Activated naive CD8-positive, alpha-beta T cell treated with anti-CD3 and anti-CD28 coated beads, Interleukin-2, amount 50 U/mL, for 24 hours (primary cell): ENCODE results near the gene THADA.
A peak's percentile ranks its signal among the peaks of the same experiment; 100 is the strongest.

ENCODE experiments used
- ATAC-seq: fragments of 150-1000 bp; cut with Tn5 transposase; one replicate; pipeline ENCODE4 v1.10.0; 2021
- DNase-seq: peaks from one replicate; pipeline ENCODE4 v3.0.0; 2021
- H3K27ac Mint-ChIP-seq: one replicate; pipeline ENCODE4 v1.8.0; 2021; ENCODE audit warnings: mild to moderate bottlenecking, mixed read lengths
- H3K27me3 Mint-ChIP-seq: one replicate; pipeline ENCODE4 v1.8.0; 2021; ENCODE audit warnings: mixed read lengths
- H3K36me3 Mint-ChIP-seq: one replicate; pipeline ENCODE4 v1.8.0; 2021; ENCODE audit warnings: low read depth, mixed read lengths
- H3K4me1 Mint-ChIP-seq: one replicate; pipeline ENCODE4 v1.8.0; 2021; ENCODE audit warnings: mixed read lengths
- H3K4me3 Mint-ChIP-seq: one replicate; pipeline ENCODE4 v1.8.0; 2021; ENCODE audit warnings: mild to moderate bottlenecking, moderate library complexity, mixed read lengths
- H3K9me3 Mint-ChIP-seq: one replicate; pipeline ENCODE4 v1.8.0; 2021; ENCODE audit warnings: mixed read lengths

THADA gene

DNA sequence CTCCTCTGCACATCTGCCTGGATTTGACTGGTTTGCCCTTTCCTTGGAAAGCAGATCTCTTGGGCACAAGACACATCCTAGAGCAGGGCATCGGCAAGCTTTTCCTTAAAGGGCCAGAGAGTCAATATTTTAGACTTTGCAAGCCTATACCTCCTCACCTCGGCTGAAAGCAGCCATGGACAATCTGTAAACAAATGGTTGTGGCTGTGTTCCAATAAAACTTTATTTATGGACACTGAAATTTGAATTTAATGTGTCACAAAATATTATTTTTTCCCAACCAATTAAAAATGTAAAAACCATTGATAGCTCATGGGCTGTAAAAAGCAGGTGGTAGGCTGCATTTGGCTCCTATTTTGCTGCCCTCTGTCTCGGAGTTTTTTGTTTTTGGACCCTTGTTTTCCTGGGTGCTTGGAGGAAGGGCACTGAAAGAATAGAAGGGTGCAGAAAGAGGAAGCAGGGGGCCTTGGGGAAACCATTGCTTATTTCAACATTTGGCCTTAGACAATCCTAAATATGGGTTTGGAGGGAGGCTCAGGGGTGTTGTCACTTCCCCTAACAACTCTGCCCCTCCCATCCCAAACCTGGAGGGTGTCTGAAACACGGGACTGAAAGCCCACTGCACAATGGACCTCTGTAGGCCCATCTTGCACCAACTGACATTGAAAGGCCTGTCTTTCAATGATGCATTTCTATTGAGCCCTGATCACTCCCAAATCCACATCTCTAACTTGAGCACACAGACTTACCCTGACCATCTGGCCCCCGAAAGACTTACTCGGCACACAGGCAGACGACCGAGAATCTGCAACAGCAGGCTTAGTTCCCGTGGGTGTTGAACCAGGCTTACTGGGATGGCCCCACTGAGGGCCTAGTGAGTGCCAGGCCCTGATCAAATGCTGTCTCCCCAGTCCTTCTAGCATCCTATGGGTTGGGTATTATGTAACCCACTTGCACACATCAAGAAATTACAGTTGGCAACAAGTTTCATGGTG is 362.3 kb downstream of the THADA start:
- H3K4me1 Mint-ChIP-seq = peaks cover 30% of the 10 kb centered on the region
- H3K27ac Mint-ChIP-seq = peak overlapping the region; percentile 62
- DNase-seq = no peak

DNA sequence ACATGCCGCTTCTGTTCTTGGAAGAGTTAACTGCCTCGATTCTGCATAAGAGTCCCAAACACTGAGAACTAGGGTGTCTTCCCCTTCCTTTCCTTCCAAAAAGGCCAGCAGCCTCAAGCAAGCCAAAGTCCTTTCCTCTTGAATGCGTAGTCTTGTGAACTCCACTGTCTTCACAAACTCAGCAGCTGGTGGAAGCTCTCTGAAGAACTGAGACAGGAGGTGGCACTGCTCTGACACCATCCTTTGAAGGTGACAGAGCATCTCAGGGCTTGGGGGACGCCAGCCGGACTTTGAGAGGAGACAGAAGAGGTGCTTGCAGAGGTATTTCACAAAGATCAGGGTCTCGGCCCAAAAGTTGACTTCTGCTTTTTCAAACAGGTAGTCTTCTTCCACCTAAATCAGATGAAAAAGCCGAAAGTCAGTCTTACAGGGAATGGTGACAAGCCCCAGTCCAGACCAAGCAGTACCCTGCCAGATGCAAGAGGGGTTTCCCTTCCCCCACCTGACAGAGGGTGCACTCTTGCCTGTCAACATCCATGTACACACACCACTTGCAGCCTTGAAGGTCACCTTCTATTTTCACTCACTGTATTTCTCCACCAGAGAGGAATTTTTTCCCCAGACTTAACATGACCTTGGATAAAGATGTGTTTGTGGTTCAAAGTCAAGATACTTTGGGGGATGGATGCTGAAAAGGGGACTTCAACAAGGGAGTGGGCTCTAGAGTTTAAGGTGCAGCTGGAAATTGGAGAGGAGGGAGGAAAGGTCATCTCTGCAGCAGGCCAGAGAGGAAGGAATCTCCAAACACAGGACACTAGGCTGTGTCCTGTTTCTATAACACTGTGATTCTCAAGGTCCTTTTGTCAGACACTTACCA is 364.6 kb downstream of the THADA start:
- DNase-seq (no peak), ATAC-seq (no peak)
- Mint-ChIP-seq H3K27me3 (no peaks in the 10 kb centered on the region), H3K36me3 (peaks cover 7% of the 10 kb centered on the region), H3K4me1 (peaks cover 31% of the 10 kb centered on the region), H3K4me3 (no peak overlapping the region), H3K9me3 (no peaks in the 10 kb centered on the region), H3K27ac (peak overlapping the region; percentile 15)

More for the DNA sequence above, 362.3 kb downstream of the THADA start:
- no peak for ATAC-seq
- peaks cover 9% of the 10 kb centered on the region for H3K36me3 Mint-ChIP-seq
- H3K9me3 Mint-ChIP-seq = no peaks in the 10 kb centered on the region
- H3K27me3 Mint-ChIP-seq = no peaks in the 10 kb centered on the region
- H3K4me3 Mint-ChIP-seq = no peak overlapping the region

DNA sequence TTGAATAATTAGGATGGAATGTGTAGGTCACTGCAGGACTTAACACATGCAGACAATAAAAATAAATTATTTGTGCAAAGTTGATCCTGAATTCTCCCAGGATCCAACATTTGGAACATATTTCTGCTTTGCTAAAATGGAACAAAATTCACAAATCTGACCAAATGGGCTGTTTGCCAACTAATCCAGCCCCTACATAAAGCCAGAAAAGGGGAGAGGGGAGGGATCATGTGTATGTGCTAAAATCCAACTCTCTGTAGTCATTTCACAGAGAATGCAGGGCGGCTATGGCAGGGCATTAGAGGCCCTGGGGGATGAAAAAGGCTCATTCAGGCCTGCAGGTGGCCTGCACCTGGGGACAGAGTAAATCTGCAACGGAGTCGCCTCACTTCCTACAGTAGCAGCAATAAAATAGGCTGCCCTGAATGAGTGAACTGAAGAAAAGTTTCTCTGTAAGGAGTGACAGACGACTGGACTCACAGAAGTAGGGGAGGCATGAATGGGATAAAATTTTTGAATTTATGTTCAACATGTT is 365.4 kb downstream of the THADA start:
- H3K36me3 Mint-ChIP-seq = peaks cover 7% of the 10 kb centered on the region
- DNase-seq (no peak), ATAC-seq (no peak)
- H3K27ac Mint-ChIP-seq = no peak overlapping the region
- H3K4me3 Mint-ChIP-seq = no peak overlapping the region
- peaks cover 31% of the 10 kb centered on the region for H3K4me1 Mint-ChIP-seq
- no peaks in the 10 kb centered on the region for H3K27me3 Mint-ChIP-seq
- H3K9me3 Mint-ChIP-seq = no peaks in the 10 kb centered on the region

DNA sequence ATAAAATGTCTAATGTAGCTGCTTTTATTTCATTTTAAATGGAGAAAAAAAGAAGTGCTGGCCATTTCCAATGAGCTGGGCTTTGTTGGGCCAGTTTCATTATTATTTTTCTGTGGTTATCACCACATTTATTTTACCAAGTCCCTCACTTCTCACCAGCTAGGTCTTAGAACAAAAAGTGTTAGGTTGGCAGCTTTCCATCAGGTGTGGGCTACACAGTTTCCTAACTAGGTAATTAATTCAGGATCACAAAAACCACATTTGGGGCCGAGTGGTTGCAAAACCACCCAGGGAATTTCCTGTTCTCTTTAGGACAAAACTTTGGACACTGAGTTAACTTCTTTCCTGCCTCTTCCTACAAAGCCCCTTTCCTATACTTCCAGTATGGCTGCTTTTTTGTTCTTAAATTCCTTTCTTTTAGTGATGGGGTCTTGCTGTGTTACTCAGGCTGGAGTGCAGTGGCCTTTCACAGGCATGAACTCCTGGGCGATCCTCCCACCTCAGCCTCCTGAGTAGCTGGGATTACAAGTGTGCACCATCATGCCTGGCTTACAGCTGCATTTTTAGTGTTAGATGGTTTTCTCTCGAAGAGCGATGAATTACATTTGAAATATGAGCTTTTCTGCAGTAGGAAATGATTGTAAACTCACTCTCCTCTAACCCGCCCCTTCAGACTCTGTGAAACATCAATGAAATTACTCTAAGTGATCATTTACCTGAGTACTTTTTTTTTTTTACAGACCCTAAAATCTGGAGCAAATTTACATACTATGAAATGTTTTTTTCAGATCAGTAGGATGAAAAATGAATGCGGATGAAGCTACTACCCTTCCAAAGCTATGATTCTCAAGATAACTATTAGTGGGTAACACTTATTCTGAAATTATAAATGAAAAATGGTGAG is 366.8 kb downstream of the THADA start:
- Mint-ChIP-seq H3K36me3 (peaks cover 14% of the 10 kb centered on the region), H3K27ac (peak overlapping the region; percentile 56), H3K4me1 (peaks cover 33% of the 10 kb centered on the region), H3K4me3 (peak overlapping the region; percentile 93), H3K9me3 (no peaks in the 10 kb centered on the region), H3K27me3 (peaks cover 2% of the 10 kb centered on the region)
- no peak for ATAC-seq
- DNase-seq = no peak

DNA sequence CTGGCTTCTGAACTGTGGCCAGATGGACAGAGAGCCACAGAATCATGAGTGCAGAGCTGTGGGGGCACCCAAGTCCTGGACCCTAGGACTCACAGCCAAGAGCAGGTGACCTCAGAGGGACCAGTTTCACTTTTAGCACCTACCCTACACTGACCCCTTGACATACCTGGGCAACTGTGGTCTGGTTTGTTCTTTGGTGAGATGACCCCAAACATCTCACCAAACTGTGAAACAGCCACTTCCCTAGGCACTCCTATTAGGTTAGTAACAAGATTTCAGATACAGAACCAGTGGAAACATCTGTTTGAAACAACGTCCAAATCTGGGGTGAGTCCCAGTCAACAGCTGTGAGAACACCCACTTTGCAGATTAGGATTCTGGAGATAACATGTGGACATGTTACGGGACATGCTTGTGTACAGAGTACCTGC is 367.5 kb downstream of the THADA start:
- Mint-ChIP-seq H3K27me3 (peaks cover 2% of the 10 kb centered on the region), H3K27ac (peak overlapping the region; percentile 56), H3K9me3 (no peaks in the 10 kb centered on the region)

DNA sequence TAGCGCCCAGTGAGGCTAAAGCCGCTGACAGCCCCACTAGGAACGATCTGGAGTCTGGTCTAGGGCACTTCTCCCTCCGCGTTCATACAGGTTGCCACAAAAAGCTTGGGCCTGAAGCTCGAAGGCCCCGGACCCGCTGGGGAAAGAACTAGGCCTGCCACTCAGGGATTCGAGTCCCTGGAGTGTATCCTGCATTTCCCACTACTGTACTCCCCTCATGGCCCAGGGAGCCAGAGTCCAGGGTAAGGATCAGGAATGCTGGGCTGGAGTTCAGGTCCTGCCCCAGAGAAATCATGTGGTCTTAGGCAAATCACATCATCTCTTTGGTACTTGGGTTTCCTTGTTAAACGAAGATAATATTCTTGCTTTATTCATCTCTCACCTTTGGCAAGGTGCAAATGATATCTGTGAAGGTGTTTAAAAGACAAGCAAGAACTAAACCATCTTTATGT is 368.0 kb downstream of the THADA start:
- no peak for DNase-seq
- H3K27me3 Mint-ChIP-seq = peaks cover 2% of the 10 kb centered on the region
- peak overlapping the region; percentile 56 for H3K27ac Mint-ChIP-seq
- ATAC-seq = no peak
- peaks cover 23% of the 10 kb centered on the region for H3K36me3 Mint-ChIP-seq
- H3K4me3 Mint-ChIP-seq = peak overlapping the region; percentile 93
- H3K4me1 Mint-ChIP-seq = peaks cover 29% of the 10 kb centered on the region
- H3K9me3 Mint-ChIP-seq = no peaks in the 10 kb centered on the region

More for the DNA sequence above, 367.5 kb downstream of the THADA start:
- Mint-ChIP-seq H3K4me1 (peaks cover 32% of the 10 kb centered on the region), H3K36me3 (peaks cover 20% of the 10 kb centered on the region), H3K4me3 (peak overlapping the region; percentile 93)
- ATAC-seq (no peak), DNase-seq (no peak)

DNA sequence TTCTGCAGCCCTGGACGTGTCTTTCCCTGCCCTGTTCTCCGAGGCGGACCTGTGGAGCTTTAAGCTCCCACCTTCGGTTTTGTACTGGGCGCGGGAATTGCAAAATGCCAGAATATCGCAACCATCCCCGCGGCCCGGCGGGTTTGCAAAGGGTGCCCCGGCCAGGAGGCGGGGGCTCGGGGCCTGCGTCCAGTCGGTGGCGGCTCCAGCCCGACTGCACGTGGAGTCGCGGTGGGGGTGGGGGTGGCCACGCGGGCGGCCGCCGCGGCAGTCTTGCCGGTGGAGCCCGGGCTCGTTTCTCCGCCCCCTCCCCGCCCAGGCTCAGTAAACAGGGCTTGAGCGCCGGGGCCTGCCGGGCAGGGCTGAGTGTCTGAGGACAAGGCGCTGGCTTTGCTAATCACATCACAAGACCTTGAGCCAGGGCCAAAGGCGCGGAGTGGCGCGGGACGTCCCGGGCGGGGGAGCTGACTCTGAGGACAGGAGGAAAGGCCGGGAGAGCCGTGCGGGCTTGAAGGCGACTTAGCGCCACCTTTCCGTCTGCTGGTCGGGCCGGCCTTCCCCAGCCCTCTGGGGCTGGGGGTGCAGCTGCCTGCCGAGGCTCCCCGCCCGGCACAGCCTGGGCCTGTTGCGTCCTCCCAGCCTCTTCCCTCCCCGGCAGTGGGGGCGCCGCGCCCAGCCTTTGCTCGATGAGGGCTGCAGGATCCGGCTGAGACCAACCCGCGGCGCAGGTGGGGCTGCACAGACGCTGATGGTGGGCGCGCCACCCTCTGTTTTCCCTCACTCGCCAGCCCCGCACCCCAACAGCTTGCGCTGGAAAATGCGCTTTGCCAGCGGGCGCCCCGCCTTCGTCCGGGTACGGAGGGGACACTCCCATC is 368.6 kb downstream of the THADA start:
- peaks cover 29% of the 10 kb centered on the region for H3K36me3 Mint-ChIP-seq
- peak overlapping the region; percentile 83 for H3K27ac Mint-ChIP-seq
- peak; percentile 75 for DNase-seq
- peaks cover 2% of the 10 kb centered on the region for H3K27me3 Mint-ChIP-seq
- H3K4me3 Mint-ChIP-seq = peak overlapping the region; percentile 93
- H3K4me1 Mint-ChIP-seq = peaks cover 35% of the 10 kb centered on the region
- ATAC-seq = peak; percentile 15
- H3K9me3 Mint-ChIP-seq = no peaks in the 10 kb centered on the region

DNA sequence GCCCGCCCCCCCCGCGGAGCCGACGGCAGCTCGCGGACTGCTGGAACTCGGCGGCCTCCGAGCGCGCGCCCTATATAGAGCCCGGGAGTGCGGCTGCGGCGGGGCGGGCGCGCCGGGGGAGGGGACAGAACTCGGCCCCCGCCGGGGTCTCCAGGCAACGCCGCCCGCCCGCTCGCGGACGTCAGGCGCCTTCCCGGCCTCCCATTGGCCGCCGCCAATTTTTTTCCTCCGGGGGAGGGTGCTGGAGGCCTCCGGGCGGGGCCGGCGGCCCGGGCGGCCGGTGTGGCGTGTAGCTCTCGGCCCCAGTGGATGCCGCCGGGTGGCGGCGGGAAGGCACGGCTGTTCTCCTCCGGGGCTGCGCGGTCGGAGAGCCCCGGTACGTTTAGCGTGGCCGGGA is 369.3 kb downstream of the THADA start, which contains the start of gene ZFP36L2:
Gene ZFP36L2 (minus strand): TSS at position 49 of the 397 bp plus-strand sequence. CDS start 291 bp downstream, outside the sequence.
- no peaks in the 10 kb centered on the region for H3K9me3 Mint-ChIP-seq
- H3K27ac Mint-ChIP-seq = peak within 1 kb of the TSS; percentile 92
- ATAC-seq (peak; percentile 72), DNase-seq (peak; percentile 97)
- H3K27me3 Mint-ChIP-seq = peaks cover 2% of the 10 kb centered on the region
- peaks cover 35% of the 10 kb centered on the region for H3K36me3 Mint-ChIP-seq
- peak within 1 kb of the TSS; percentile 93 for H3K4me3 Mint-ChIP-seq
- peaks cover 41% of the 10 kb centered on the region for H3K4me1 Mint-ChIP-seq

DNA sequence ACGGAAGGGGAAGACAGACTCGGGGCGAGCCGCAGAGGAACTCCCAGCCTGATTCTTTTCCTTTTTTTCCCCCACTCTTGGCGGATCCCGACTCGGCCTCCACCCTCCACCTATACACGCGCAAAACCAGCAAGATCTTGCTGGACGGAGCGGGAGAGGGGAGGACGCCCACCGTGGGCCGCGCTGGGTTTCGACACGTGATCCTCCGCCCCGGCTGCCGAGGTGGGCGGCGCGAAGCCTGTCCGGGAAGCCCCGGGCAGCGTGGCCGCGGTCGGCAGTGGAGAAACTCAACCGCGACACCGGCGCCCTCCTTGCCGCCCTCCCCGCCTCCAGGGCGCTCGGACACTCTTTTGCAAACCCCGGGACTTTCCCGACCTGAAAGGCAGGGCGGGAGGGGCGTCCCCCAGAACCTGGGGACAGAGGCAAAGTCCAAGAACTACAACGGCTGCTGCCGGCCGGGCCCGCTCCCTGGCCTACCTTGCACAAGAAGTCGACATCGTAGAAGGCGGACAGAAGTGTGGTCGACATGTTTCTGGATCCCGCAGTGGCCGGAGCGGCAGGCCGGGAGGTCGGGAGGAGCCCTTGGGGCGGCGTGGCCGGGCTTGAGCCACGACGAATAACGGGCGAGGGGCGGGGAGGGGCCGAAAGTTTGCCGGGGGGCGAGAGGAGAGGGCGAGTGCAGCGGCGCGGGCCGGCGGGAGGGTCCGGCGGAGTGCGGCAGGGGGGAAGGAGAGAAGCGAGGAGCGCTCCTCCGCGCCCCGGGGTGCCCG is 369.9 kb downstream of the THADA start:
- Mint-ChIP-seq H3K27me3 (peaks cover 2% of the 10 kb centered on the region), H3K27ac (peak overlapping the region; percentile 92), H3K36me3 (peaks cover 35% of the 10 kb centered on the region), H3K9me3 (no peaks in the 10 kb centered on the region), H3K4me1 (peaks cover 47% of the 10 kb centered on the region), H3K4me3 (peak overlapping the region; percentile 93)
- peak; percentile 20 for ATAC-seq
- DNase-seq = peak; percentile 83

DNA sequence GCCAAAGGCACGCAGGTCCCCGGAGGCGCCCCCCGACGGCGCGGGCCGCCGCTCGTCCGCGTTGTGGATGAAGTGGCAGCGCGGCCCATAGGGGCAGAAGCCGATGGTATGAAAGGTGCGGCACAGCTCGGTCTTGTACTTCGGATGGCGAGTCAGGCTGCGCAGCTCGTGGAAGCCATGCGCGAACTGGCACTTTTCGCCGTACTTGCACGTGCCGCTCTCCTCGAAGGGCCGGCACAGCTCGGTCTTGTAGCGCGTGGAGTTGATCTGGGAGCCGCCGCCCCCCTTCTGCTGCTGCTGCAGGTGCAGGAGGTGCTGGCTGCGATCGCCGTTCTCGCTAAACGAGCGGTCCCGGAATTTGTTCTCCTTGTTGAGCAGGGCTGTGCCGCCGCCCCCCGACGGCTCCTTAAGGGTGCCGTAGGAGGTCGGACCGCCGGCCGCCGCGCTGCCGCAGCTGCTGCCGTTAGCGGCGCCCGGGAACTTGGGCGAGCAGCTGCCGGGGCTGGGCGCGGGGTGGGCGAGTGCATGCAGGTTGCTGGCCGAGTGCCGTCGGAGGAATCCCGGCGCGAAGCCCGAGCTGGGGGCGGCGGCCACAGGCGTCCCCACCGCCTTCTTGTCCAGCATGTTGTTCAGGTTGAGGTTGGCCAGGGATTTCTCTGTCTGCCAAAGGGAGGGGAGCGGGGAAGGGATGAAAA is 370.6 kb downstream of the THADA start:
- H3K27ac Mint-ChIP-seq = peak overlapping the region; percentile 92
- H3K9me3 Mint-ChIP-seq = no peaks in the 10 kb centered on the region
- peaks cover 2% of the 10 kb centered on the region for H3K27me3 Mint-ChIP-seq
- no peak for ATAC-seq
- DNase-seq = peak; percentile 71
- H3K4me1 Mint-ChIP-seq = peaks cover 54% of the 10 kb centered on the region
- H3K4me3 Mint-ChIP-seq = peak overlapping the region; percentile 93
- H3K36me3 Mint-ChIP-seq = peaks cover 31% of the 10 kb centered on the region

DNA sequence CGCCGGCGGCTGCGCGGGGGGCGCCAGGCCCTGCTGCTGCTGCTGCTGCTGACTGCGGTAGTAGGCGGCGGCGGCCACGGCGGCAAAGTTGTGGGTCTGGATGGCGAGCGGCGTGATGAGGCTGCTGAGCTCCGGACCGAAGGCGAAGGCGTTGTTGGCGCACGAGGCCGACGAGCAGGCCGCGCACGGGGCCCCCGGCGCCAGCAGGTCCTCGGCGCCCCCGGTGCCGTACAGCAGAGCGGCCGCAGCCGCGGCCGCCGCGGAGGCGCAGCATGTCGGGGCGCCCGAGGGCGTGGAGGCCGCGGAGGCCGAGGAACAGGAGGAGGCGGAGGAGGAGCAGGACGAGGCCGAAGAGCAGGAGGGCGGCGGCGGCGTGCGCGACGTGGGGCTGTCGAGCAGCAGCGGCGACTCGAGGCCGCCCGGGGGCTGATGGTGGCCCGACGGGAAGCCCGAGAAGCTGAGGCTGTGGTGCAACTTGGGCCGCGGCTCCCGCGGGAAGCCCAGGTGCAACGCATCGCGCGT is 371.2 kb downstream of the THADA start:
- peak overlapping the region; percentile 98 for H3K27ac Mint-ChIP-seq
- H3K27me3 Mint-ChIP-seq = peaks cover 2% of the 10 kb centered on the region
- H3K36me3 Mint-ChIP-seq = peaks cover 30% of the 10 kb centered on the region
- H3K4me1 Mint-ChIP-seq = peaks cover 59% of the 10 kb centered on the region
- ATAC-seq (no peak), DNase-seq (peak; percentile 60)
- H3K4me3 Mint-ChIP-seq = peak overlapping the region; percentile 93
- H3K9me3 Mint-ChIP-seq = no peaks in the 10 kb centered on the region
